Measurements from ENCODE around the gene PRR23A. TPM values are rescaled to one million over a fixed set of nuclear protein-coding genes. Genes with fewer than 3 reads are reported as not detected.

The PRR23A gene
- total and polyA plus RNA-seq, 9 donors = not detected

DNA sequence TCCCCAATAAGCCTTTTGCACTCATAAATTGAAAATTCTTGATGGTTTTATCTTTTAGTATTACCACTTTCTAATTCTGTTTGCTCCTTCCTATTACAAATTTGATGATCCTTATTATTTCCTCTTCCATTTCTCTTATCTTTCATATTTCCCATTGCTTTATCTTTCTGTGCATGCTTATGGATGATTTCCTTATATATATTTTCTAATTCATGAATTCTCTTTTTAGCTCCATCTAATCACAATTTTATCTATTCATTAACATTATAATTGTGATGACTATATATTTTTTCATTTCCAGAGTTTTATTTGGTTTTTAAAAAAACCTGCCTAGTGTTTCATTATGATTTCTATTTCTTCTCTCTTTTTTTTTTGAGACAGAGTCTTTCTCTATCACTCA, 41.1 kb downstream of the PRR23A start:
- H3K36me3 ChIP-seq = no peaks in the 10 kb centered on the region
- no peak for DNase-seq
- H3K4me1 ChIP-seq (ENCODE audit: insufficient read depth) = no peaks in the 10 kb centered on the region
- no peaks in the 10 kb centered on the region for H3K27me3 ChIP-seq
- H3K9me3 ChIP-seq = no peaks in the 10 kb centered on the region
- intact Hi-C loops (cut with DNase I) = no loop called here
- no peak overlapping the region for H3K27ac ChIP-seq
- no peak overlapping the region for H3K4me3 ChIP-seq
- TF ChIP-seq, protein P1, sequence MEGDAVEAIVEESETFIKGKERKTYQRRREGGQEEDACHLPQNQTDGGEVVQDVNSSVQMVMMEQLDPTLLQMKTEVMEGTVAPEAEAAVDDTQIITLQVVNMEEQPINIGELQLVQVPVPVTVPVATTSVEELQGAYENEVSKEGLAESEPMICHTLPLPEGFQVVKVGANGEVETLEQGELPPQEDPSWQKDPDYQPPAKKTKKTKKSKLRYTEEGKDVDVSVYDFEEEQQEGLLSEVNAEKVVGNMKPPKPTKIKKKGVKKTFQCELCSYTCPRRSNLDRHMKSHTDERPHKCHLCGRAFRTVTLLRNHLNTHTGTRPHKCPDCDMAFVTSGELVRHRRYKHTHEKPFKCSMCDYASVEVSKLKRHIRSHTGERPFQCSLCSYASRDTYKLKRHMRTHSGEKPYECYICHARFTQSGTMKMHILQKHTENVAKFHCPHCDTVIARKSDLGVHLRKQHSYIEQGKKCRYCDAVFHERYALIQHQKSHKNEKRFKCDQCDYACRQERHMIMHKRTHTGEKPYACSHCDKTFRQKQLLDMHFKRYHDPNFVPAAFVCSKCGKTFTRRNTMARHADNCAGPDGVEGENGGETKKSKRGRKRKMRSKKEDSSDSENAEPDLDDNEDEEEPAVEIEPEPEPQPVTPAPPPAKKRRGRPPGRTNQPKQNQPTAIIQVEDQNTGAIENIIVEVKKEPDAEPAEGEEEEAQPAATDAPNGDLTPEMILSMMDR (IDR thresholded peaks at IDR 0.05) = no peak
- TF ChIP-seq EP300 (IDR thresholded peaks at IDR 0.05) = no peak
- no peak for TF ChIP-seq POLR2A (IDR thresholded peaks at IDR 0.05)

DNA sequence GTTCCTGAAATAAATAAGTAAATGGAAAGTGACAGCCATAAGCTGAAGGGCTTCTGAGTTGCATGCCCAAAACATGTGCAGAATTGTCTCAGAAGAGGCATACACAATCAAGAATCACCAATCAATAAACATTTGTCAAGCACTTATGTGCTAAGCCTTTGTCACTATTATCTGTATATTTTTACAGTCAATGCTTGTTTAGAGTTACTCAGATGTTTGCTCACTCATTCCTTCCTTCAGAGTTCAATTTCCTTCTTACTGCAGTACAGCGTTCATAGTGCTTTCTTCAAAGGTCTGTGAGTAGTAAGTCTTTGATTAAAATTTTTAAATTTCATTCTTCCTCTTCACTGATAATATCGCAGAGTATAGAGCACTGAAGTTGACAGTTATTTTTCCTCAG, 41.8 kb downstream of the PRR23A start:
- intact Hi-C loops (cut with DNase I) = no loop called here
- Histone ChIP-seq H3K4me3 (no peak overlapping the region), H3K27me3 (no peaks in the 10 kb centered on the region), H3K9me3 (no peaks in the 10 kb centered on the region), H3K36me3 (no peaks in the 10 kb centered on the region), H3K4me1 (ENCODE audit: insufficient read depth) (no peaks in the 10 kb centered on the region), H3K27ac (no peak overlapping the region)
- no peak for DNase-seq
- 93 to 96% (median 95%) methylated on average over 2 of the region's 2 CpGs for whole genome bisulfite sequencing, 3 donors
- no peak for TF ChIP-seq EP300 (IDR thresholded peaks at IDR 0.05)
- no peak for TF ChIP-seq POLR2A (IDR thresholded peaks at IDR 0.05)

DNA sequence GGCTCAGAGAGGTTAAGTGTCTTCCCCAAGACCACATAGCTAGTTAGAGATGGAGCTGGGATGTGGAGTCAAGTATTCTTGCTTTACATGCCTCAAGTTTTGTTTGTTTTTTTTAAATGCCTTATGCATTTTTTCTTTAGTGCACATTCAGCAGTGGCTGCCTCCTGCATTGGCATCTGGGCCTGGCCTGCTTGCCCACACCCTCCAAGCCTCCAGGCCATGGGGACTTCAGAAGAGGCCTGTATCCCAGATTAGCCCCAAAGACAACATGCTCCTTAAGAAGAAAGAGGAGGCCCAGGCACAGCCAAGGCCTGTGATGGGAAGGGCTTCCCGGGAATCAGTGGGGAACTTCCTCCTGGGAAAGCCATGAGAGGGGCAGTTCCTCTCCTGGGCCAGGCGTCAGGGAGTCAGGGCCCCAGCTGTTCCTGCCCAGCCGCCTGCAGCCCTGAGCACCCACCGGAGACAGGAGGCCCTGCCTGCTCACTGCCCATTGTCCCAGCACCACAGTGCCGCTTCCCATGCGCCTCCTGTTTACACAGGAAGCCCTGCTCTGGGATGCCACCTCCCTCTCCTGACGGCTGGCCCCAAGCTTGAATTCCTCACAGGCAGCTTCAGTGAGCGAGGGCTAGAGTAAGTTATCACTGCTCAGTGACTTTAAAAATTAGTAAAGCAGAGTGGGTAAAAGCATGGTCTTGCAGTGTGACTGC, 43.1 kb downstream of the PRR23A start:
- H3K27me3 ChIP-seq = no peaks in the 10 kb centered on the region
- TF ChIP-seq, protein P1 (IDR thresholded peaks at IDR 0.05) = no peak
- no peak for TF ChIP-seq EP300 (IDR thresholded peaks at IDR 0.05)
- TF ChIP-seq POLR2A (IDR thresholded peaks at IDR 0.05) = no peak
- no peaks in the 10 kb centered on the region for H3K4me1 ChIP-seq (ENCODE audit: insufficient read depth)
- H3K9me3 ChIP-seq = no peaks in the 10 kb centered on the region
- H3K27ac ChIP-seq = no peak overlapping the region
- no peak overlapping the region for H3K4me3 ChIP-seq
- intact Hi-C loops (cut with DNase I) = no loop called here
- DNase-seq = no peak
- no peaks in the 10 kb centered on the region for H3K36me3 ChIP-seq
- WGBS, 3 donors = 87 to 91% (median 88%) methylated on average over 8 of the region's 8 CpGs

DNA sequence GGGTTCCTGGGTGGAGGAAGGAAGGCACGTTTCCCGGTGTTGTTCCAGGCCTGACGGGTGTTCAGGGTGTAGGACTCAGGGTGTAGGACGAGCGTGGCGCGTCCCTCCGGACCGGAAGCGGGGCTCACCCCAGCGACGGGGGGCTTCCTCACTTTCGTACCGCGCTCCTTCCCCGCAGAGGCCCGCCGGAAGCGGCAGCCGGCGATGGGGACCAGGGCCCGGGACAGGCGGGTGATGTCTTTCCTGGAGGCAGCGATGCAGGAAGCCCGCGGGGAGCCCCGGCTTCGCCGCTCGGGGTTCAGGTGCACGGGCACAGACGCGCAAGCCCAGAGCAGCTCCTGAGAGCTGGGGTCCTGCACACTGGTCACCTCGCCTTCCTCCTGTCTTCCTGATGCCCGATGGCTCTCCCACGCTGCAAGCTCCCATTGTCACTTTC, 45.6 kb downstream of the PRR23A start:
- no peaks in the 10 kb centered on the region for H3K36me3 ChIP-seq
- H3K9me3 ChIP-seq = no peaks in the 10 kb centered on the region
- H3K27ac ChIP-seq = peak overlapping the region in 1 of 2 donors; percentile 6
- intact Hi-C loops (cut with DNase I) = no loop called here
- peak in 4 of 5 donors; percentile 33 to 59 (median 54) for DNase-seq
- TF ChIP-seq POLR2A (IDR thresholded peaks at IDR 0.05) = no peak
- TF ChIP-seq, protein P1 (IDR thresholded peaks at IDR 0.05) = no peak
- TF ChIP-seq EP300 (IDR thresholded peaks at IDR 0.05) = no peak
- H3K4me3 ChIP-seq = peak overlapping the region; percentile 27
- no peaks in the 10 kb centered on the region for H3K4me1 ChIP-seq (ENCODE audit: insufficient read depth)
- no peaks in the 10 kb centered on the region for H3K27me3 ChIP-seq
- WGBS, 3 donors = 1 to 3% (median 2%) methylated on average over 19 to 36 of the region's 36 CpGs

Other genes starting within 250 kb of the PRR23A start
- gene PIK3CB, start 171.3 kb downstream of the PRR23A start, total RNA-seq = 10 to 100 TPM; 14.4 to 27.1 (median 21.0) TPM
- gene PIK3CB, start 171.3 kb downstream of the PRR23A start, polyA plus RNA-seq = 10 to 100 TPM; 10.6 to 15.6 TPM
- gene FOXL2, start 59.1 kb downstream of the PRR23A start, total RNA-seq = 100 to 1,000 TPM in 4 of 7 donors, 10 to 100 TPM in 3; 35.4 to 184 (median 102) TPM
- 10 to 100 TPM; 22.7 to 61.2 TPM for gene FOXL2, start 59.1 kb downstream of the PRR23A start, polyA plus RNA-seq
- 100 to 1,000 TPM in 2 of 7 donors, 10 to 100 TPM in 5; 35.8 to 137 (median 77.9) TPM for gene FOXL2NB, start 59.1 kb downstream of the PRR23A start, total RNA-seq
- gene FOXL2NB, start 59.1 kb downstream of the PRR23A start, polyA plus RNA-seq = 10 to 100 TPM; 36.7 to 39.3 TPM
- not detected for gene PRR23B, start 14.7 kb upstream of the PRR23A start, total RNA-seq
- not detected for gene PRR23B, start 14.7 kb upstream of the PRR23A start, polyA plus RNA-seq
- gene PRR23C, start 38.6 kb upstream of the PRR23A start, total RNA-seq = not detected
- not detected for gene PRR23C, start 38.6 kb upstream of the PRR23A start, polyA plus RNA-seq

All from ovary (tissue), 9 donors.